MCF 10A (cell line): ENCODE measurements around the gene KIF26A. TPM values are rescaled to one million over a fixed set of nuclear protein-coding genes. Genes with fewer than 3 reads are reported as not detected.

Source experiments
- BruUV-seq: library from RNA; stranded (reverse); fragments of 400-500 nt; replicated peaks from 2 replicates; lab custom pipeline; 2021; lab: Mats Ljungman, UMichigan
- CTCF ChIA-PET: fragments of 300-600 bp; sonication (Branson Sonifier 250); formaldehyde crosslinking; extraction: SDS; loops from one replicate; lab custom pipeline; 2021; ENCODE audit warnings: antibody characterized with exemption, inconsistent platforms; lab: Yijun Ruan, JAX
- POLR2A ChIA-PET: fragments of 300-600, 350-650 bp; sonication (Branson Sonifier 250); formaldehyde crosslinking; extraction: SDS; loops from one replicate; lab custom pipeline; 2020; ENCODE audit warnings: antibody characterized with exemption, inconsistent platforms; lab: Yijun Ruan, JAX
- DNase-seq: peaks from one replicate; pipeline ENCODE4 v3.0.0-alpha.2; 2018; ENCODE audit not compliant: unreplicated experiment
- H3K27ac Mint-ChIP-seq: one replicate; pipeline ENCODE4 v1.8.0; 2022; ENCODE audit warnings: mild to moderate bottlenecking, low read depth, mixed read lengths; ENCODE audit not compliant: unreplicated experiment
- H3K27me3 Mint-ChIP-seq: one replicate; pipeline ENCODE4 v1.8.0; 2022; ENCODE audit warnings: mixed read lengths; ENCODE audit not compliant: insufficient read depth, unreplicated experiment
- H3K36me3 Mint-ChIP-seq: one replicate; pipeline ENCODE4 v1.8.0; 2022; ENCODE audit warnings: mild to moderate bottlenecking, moderate library complexity, mixed read lengths; ENCODE audit not compliant: insufficient read depth, unreplicated experiment
- H3K4me1 Mint-ChIP-seq: one replicate; pipeline ENCODE4 v1.8.0; 2022; ENCODE audit warnings: mixed read lengths; ENCODE audit not compliant: insufficient read depth, unreplicated experiment
- H3K4me3 Mint-ChIP-seq: one replicate; pipeline ENCODE4 v1.8.0; 2022; ENCODE audit warnings: mild to moderate bottlenecking, moderate library complexity, mixed read lengths; ENCODE audit not compliant: unreplicated experiment
- H3K9me3 Mint-ChIP-seq: one replicate; pipeline ENCODE4 v1.8.0; 2022; ENCODE audit warnings: mixed read lengths; ENCODE audit not compliant: unreplicated experiment
- intact Hi-C: fragments of 100-400 bp; cut with micrococcal nuclease; formaldehyde crosslinking; loops from 2 replicates; pipeline ENCODE4 v1.14.1; 2022
- total RNA-seq: library from RNA; stranded (reverse); gene quantifications from 2 replicates; pipeline ENCODE4 v1.2.3, GENCODE V29; 2022
- TF ChIP-seq, protein P1 (sequence below): fragments of 200-600 bp; IDR thresholded peaks from one replicate; pipeline ENCODE4 v1.8.0; 2022; ENCODE audit warnings: antibody characterized with exemption, mild to moderate bottlenecking; ENCODE audit not compliant: unreplicated experiment

Gene KIF26A
- total RNA-seq, 1 experiment from 2014 or later = 0.26 TPM

DNA sequence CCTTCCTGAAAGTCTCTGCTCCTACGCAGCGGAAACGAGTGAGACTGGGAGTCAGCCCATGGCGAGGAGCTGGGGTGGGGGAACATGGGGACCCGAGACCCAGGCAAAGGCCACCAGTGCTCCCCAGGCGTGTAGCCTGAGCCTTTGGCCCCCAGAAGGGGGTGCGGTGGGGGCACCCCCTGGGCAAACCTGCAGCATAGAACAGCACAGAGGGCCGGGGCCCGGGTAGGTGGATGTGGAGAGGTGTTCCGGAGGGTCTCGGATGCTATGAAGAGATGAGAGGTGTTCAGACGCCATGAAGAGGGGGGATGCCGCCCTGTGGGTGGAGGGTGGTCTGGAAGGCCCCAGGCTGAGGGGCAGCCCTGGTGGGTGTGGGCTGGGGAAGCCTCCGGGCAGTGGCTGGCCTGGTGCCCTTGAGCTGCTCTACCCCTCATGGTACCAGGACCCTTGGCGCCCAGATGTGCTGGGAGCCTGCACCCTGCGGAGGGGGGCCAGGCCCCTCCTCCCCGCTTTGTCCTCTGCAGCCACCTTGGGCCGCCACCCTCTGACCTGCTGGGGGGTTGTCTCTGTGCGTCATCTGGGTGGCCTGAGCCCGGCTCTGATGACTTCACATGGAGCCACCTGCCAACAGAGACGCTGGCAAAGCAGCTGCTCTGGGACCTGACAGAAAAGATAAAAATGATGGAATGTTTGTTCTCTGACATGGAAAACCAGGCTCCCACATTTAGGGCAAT lies 83.4 kb downstream of the KIF26A start:
- peaks cover 12% of the 10 kb centered on the region for H3K27me3 Mint-ChIP-seq
- no peak for DNase-seq
- H3K9me3 Mint-ChIP-seq = no peaks in the 10 kb centered on the region
- POLR2A ChIA-PET = no interaction called here
- no peak overlapping the region for H3K27ac Mint-ChIP-seq
- no TSS peak for BruUV-seq
- H3K4me1 Mint-ChIP-seq = no peaks in the 10 kb centered on the region
- intact Hi-C loops = no loop called here
- CTCF ChIA-PET = interaction anchor here (0.6 kb wide), 1 partner anchor 339 kb away, joined by 3 read pairs; no protein-coding TSS in a partner anchor
- H3K36me3 Mint-ChIP-seq = no peaks in the 10 kb centered on the region
- TF ChIP-seq, protein P1, sequence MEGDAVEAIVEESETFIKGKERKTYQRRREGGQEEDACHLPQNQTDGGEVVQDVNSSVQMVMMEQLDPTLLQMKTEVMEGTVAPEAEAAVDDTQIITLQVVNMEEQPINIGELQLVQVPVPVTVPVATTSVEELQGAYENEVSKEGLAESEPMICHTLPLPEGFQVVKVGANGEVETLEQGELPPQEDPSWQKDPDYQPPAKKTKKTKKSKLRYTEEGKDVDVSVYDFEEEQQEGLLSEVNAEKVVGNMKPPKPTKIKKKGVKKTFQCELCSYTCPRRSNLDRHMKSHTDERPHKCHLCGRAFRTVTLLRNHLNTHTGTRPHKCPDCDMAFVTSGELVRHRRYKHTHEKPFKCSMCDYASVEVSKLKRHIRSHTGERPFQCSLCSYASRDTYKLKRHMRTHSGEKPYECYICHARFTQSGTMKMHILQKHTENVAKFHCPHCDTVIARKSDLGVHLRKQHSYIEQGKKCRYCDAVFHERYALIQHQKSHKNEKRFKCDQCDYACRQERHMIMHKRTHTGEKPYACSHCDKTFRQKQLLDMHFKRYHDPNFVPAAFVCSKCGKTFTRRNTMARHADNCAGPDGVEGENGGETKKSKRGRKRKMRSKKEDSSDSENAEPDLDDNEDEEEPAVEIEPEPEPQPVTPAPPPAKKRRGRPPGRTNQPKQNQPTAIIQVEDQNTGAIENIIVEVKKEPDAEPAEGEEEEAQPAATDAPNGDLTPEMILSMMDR = no peak
- H3K4me3 Mint-ChIP-seq = no peak overlapping the region

GRCh38 chr14:104222396-104223036 lies 84.1 kb downstream of the KIF26A start:
- H3K4me3 Mint-ChIP-seq = no peak overlapping the region
- intact Hi-C loops = no loop called here
- peaks cover 12% of the 10 kb centered on the region for H3K27me3 Mint-ChIP-seq
- TF ChIP-seq, protein P1 = no peak
- no peaks in the 10 kb centered on the region for H3K9me3 Mint-ChIP-seq
- no peak overlapping the region for H3K27ac Mint-ChIP-seq
- BruUV-seq = no TSS peak
- H3K4me1 Mint-ChIP-seq = no peaks in the 10 kb centered on the region
- DNase-seq = no peak
- H3K36me3 Mint-ChIP-seq = no peaks in the 10 kb centered on the region
- CTCF ChIA-PET = no interaction called here
- POLR2A ChIA-PET = no interaction called here

DNA sequence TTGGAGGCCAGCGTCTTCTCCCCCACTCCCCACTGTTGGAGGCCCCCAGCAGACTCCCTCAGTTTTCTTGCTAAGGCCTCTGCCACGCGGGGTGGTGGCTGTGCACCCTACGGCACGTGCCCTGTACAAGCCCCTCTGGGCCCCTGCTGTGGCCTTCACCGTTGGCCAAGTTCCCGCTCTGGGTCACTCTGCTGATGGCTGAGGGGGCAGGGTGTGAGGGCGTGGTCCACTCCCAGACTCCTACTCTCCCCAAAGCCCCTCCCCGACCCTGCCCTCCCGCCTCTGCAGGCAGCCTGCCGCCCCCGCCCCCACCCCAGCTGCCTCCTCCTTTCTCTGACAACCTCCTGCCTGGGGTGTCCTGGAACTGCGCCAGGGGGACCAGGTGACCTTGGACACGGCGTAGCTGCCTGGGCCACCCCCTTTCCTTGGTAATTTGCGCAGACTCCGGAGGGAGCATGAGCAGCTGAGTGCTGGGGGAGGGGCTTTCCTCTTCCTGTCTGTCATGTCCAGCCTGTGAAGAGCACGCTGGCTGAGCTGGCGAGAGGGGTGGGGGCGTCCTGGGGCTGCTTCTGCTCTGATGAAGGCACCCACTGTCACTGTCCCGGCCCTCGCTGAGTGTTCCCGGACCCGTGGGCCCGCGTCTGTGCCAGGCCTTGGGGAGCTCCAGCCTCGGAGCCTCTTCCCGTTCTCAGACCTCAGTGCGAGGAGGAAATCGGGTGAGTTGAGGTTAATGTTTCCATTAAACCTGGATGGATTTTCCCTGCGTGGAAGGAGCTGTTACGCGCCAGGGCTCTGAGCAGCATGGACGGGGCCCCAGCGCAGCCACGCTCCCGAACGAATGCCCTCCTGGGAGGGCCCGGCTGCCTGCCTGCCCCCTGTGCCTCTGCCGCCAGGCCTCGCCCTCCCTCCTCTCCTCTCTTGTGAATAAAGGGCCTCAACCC lies 85.0 kb downstream of the KIF26A start:
- Mint-ChIP-seq H3K4me3 (no peak overlapping the region), H3K4me1 (no peaks in the 10 kb centered on the region), H3K9me3 (peaks cover 7% of the 10 kb centered on the region), H3K27me3 (peaks cover 12% of the 10 kb centered on the region), H3K36me3 (no peaks in the 10 kb centered on the region), H3K27ac (no peak overlapping the region)
- CTCF ChIA-PET = interaction anchor here (0.6 to 0.7 kb wide), 3 partner anchors 20 to 341 kb away, joined by 3 read pairs; no protein-coding TSS in a partner anchor
- no TSS peak for BruUV-seq
- intact Hi-C loops = no loop called here
- TF ChIP-seq, protein P1 = no peak
- POLR2A ChIA-PET = no interaction called here
- no peak for DNase-seq
